GM12892 (cell line): ENCODE results near the gene NEFH.

Source experiments
- POLR2A ChIP-seq: IDR thresholded peaks from 2 replicates; pipeline ENCODE4 v1.6.1; 2011; ENCODE audit warnings: low read depth, low read length, control low read depth
- POLR2AphosphoS5 ChIP-seq: IDR thresholded peaks from 2 replicates; pipeline ENCODE4 v1.6.1; 2011; ENCODE audit warnings: low read depth, low read length, control low read depth

- no peak for TF ChIP-seq POLR2AphosphoS5
- no peak for TF ChIP-seq POLR2A
Observed at GRCh38 chr22:29482726-29483125, 2.7 kb downstream of the NEFH start.
